GM18907 (cell line): ENCODE data around the gene CD5L.
A peak's percentile ranks its signal among the peaks of the same experiment; 100 is the strongest.

ENCODE experiments used
- ATAC-seq: cut with Tn5 transposase; IDR thresholded peaks from one replicate; pipeline ENCODE4 v1.9.1; 2021; ENCODE audit warnings: mild to moderate bottlenecking, moderate library complexity; ENCODE audit not compliant: unreplicated experiment

CD5L gene

DNA sequence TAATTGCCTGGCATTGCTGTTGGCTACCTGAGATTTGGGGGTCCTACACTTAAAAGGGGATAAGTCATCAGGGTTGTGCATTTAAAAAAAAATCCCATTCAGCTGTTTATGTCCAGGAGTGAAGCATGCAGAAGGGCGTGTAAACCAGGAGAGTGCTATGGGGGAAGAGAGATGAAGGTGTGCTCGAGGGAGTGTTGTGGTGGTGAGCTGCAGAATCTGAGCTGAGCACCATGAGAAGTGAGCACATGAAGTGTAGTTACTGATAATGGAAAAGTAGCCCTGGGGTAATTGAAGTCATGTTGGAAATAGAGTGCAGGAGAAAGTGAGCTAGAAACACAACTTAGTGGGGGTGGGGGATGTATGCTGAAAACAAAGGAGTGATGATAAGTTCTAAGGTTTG, 22.4 kb downstream of the CD5L start:
- no peak for ATAC-seq

DNA sequence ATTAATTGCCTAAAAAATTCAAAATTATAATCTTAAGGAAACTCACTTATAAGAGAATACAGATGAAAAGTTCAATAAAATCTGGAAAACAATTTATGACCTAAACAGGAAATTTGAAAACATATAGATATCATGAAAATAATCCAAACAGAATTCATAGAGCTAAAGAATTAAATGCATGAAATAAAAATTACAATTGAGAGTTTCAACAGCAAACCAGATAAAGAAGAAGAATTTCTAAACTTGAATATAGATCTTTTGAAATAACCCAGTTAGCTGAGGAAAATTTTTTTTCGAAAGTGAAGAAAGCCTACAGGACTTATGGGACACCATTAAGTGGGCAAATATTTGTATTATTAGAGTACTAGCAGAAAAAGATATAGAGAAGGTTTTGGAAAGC, 28.3 kb downstream of the CD5L start:
- no peak for ATAC-seq

DNA sequence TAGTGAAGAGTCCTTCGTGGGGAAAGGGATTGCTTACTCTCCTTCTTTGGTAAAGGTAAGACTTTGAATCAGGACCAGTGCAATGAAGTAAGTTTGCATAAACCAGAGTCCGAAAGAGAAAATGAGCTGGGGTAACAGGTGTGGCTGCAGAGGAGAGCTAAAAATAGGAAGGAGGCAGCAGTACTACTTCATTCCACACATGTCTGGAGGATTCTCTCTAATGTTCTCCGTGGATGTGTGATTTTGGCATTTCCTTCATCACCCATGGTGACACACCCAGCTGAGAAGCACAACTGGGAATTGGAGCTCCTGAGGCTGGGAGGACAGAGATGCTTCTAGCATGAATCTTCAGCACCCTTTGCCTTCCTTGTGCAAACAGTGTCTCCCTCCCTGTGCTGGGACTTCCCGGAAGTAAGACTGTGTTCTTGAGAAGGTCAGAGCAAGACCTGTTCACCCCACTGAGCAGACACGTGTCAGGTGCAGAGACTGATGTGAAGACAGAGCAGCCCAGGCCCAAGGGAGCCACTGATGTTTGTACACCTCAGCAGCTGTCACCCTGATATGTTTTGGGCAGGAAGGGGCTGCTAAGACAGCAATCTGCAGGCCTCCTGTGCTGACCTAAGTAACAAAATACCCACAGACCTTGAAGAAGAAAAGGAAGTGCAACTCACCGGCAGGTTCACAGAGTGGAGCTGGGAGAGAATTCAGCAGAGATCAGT, 35.0 kb downstream of the CD5L start:
- peak; percentile 95 for ATAC-seq

DNA sequence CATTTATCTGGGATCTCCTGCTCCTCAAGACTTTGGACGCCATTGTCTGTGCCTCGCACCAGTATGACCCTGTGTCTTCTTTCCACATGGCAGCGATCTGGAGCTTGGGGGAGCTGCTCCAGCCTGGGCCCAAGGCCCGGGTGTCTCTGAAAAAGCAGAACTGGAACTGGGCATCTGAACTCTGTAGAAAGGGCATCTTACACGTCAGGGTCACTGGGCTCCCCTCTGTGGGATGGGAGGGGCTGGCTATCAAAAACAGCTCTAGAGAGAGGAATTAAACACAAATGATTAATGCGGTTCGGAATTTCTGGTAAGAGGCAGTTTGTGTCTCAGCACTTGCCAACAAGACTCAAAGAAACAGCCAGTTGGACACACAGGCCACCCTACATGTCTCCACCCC, 37.8 kb downstream of the CD5L start:
- ATAC-seq: no peak

DNA sequence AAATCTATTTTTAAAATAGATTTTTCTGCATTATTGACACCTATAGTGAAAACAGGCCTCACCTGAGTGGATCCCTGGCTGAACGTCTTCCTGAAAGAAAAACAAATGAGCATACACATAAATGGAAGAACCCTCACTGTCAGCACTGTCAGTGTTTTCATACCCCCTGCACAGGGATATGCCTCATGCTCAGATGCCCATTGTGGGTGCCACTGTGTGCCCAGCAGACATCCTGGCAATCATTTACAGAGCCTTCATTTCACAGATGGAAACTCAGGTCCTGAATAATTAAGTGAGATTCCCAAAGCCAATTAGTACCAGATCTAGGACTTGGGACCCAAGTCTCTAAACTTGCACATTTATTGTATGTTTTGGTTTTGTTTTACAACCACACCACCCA, 41.6 kb downstream of the CD5L start:
- no peak for ATAC-seq

DNA sequence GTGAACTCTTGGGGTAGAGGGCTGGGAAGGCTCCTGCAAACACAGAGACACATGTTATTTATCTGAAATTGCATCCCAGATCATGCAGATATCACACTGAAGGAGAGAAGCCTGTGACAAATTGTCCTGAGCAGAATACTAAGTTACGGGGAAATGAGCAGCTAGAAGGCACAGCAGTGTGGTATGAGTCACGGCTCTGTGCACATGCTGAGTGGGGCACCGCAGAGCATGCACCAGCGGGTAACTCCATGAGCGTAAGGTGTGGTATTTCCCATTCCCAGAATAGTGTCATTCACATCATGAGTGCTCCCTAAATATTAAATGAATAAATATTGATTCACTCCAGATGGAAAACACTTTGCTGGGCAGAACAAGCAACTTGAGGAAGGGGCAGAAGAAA, 43.4 kb downstream of the CD5L start:
- ATAC-seq: no peak

DNA sequence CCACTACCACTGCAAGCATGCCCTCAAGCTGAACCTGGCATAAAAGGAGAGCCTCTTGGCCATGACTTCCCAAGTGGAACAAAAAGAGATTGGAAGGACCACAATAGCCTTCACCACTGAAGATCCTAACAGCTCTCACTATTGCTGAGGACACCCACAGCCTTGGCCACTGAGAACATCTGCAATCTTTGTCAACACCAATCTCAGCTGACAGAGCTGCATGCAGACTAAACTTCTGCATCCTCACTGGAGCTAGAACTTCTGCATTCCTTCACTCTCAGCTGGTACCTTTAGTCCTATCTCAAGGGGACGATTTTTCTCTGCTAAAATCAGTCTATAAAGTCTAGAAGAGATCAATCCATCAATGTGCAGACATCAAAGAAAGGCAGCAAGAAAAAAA, 56.4 kb downstream of the CD5L start:
- ATAC-seq: no peak

DNA sequence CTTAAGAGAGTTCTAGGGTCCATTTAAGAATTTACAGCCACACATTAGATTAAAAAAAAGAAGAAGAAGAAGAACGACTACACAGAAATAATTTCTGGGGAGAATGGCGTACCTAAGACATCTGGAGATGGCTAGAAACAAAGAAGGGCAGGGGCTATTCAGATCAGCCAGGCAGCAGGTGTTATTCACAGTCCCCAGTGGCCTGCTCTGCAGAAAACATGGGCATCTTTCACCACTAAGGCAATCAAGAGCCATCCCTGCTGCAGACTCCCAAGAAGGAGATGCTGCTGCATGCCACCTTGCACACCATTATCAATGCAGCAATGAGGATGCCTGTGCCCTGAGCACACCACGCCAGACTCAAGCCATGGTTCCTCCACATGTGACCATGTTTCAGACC, 56.8 kb downstream of the CD5L start:
- no peak for ATAC-seq

DNA sequence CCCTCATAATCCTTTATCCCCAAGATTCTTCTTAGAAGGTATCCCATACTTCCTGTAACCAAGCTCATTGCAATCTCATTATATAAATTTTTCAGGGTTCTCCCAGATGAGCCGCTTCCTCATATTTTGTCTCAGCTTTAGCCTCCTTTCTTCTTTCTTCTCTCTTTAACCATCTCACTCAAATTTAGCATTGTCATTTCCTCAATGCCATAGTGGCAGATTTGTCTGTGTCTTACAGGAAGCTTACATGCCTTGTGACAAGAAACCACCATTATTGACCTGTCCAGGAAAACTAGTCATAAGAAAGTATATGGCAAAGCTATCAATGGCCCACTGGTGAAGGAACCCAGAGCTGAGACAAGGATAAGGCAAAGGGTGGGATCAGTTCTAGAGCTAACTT, 58.7 kb downstream of the CD5L start:
- no peak for ATAC-seq

DNA sequence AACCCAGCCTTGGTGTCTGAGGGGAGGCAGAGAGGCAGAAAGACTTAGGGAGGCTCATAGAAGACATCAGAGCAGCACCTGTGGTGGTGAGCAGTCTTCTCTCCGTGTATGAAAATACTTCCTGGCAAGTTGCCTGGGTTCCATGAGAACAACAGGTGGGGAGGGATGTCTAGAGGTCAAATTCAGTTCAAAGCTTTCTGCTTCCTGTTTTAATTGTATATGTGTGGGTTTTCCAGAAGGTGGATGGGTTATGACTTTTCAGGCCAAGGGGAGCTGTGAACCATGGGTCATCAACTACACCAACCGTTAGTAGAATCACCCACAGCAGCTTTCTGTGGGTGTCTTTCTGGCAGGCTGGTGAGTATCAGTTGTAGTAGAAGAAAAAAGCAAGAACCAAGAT, 60.6 kb downstream of the CD5L start:
- ATAC-seq: peak; percentile 64
